HG03045 (cell line): ENCODE measurements around the gene RNGTT.
"Not testable (repeated sequence)": the region's sequence is repeated elsewhere in the genome, so short reads cannot be mapped to it uniquely, and the experiment has no call there.

Source experiments
- ATAC-seq: cut with Tn5 transposase; IDR thresholded peaks from one replicate; pipeline ENCODE4 v1.9.1; 2021; ENCODE audit warnings: mild to moderate bottlenecking, moderate library complexity; ENCODE audit not compliant: unreplicated experiment

Gene RNGTT

GRCh38 chr6:88869263-88870020 is 94.0 kb downstream of the RNGTT start:
- no peak for ATAC-seq

GRCh38 chr6:88867841-88868731 is 95.3 kb downstream of the RNGTT start:
- ATAC-seq: no peak

GRCh38 chr6:88866856-88867255 is 96.6 kb downstream of the RNGTT start:
- ATAC-seq: no peak

DNA sequence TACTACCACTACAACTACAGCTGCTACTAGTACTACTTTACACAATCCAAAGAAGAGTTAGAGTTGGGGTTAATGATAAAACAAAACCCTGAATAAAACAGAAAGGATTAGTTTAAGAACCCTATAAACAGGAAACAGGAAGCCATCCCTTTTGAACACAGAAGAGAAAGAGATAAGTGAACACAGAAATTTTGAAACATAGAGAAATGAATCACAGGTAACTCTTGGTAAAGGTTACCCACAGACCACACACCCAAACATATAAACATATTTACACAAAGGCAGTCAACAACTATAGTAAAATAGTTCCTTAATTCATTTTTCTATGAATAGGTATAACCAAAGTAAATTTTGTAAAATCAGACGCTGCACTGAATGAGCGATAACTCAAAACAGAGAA is 98.1 kb downstream of the RNGTT start:
- no peak for ATAC-seq

- no peak for ATAC-seq
Observed at GRCh38 chr6:88864359-88865054, 98.9 kb downstream of the RNGTT start.

DNA sequence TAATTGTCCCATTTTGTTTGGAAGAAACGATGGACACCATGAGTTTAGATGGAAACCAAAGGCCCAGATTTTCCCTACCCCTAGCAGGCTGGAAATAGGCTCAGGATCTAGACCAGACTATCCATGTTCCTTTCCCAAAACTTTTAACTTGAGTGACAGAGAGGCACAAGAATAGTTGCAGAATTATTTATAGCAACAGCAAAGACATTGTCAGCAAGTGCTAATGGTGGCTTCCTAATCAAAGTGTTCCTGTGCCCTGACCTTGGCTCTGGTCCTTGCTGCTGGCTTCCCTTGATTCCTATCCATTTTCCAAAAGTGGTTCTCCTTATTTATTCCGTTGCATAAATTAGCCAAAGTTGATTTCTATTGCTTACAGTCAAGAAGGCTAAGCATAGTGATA is 103.1 kb downstream of the RNGTT start:
- no peak for ATAC-seq

GRCh38 chr6:88858455-88858854 is 105.0 kb downstream of the RNGTT start:
- no peak for ATAC-seq

DNA sequence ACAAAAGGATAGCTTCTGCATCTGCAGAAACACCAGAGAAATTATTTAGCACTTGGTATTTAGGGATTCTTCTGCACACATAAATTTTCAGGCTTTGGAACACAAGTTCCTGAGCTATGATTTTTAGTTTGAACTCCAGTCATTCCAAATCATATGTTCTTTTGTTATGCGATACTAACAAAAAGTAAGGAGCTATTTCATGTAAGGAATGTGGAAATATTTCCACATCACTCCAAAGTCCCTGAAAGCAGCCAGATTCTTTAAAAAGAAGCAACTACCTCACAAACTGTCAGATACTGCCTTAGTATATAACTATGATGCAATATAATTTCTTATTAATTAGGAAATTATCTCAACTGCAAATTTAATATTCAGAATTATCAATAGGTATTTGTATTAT is 106.9 kb downstream of the RNGTT start:
- no peak for ATAC-seq

DNA sequence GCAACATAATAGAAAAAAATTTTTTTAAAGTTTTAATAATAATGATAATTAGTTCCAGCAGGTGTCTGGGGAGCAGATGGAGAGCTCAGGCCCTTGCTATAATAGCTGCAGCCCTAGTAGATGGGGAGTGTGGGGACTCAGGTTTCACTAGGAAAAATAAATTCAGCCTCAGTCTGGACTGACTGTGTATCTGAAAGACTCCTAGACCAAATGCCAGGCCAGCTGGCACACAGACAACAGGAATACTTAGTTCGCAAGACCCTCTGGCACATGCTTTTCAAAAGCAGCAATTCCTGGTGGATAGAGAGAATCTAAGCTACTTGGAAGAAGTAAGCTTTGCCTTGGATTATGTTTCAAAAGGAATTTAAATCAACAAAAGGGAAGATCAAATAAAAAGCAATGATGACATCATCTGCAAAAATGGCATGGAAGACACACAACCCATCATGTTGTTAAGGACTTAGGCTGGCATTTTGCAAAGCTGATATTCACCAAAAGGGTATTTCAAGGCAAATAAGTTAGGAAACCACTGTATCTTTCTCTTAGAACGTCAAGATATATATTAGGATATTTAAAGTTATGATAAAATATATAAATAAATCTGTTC is 107.8 kb downstream of the RNGTT start:
- no peak for ATAC-seq

DNA sequence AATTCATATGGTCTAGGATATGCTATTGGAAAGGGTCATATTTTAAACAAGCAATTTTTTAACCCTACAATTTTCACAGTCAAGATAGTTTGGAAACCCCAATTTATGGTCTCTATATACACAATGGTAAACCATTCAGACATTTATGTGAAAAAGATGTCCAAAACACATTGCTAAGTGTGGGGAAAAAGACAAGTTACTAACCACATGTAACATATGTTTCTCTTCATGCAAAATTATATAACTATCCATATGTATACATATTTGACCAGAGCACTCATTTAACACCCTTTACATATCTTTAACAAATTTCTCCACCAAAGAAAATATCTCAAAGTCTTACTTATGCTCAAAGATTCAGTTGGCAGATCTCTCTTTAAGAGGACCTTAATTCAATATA is 110.6 kb downstream of the RNGTT start:
- ATAC-seq: no peak

- no peak for ATAC-seq
Observed at GRCh38 chr6:88852000-88852399, 111.4 kb downstream of the RNGTT start.

DNA sequence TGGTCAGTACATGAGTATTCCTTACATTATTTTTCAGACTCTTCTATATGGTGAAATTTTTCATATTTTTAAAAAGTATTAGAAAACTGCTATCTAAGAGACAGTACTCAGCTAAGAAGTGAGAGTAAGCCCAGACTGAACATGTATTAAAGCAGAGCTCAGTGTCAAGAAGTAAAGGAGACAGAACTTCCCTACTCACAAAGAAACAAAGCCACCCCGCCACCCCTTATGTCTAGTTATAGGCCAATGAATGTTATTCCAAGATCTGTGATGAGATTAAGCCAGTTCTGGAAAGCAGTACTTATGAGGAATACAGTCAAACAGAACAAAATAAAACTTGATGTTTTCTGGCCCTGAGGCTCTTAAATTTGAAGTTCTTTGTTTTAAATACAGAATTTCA is 114.5 kb downstream of the RNGTT start:
- no peak for ATAC-seq

DNA sequence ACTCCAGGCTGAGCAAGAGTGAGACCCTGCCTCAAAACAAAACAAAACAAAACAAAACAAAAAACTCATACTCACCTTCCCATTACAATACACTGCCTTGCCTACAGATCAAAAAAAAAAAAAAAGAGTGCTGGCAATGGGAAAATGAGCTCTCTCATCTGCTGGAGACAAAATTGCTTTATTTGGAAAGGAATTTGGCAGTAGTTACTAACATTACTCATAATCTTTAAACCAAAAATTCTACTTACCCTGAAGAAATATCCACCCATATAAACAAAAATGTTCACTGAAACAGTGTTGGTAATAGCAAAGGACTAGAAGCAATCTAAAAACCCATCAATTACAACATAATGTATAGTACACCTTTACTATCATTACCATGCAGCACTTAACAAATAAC is 120.4 kb downstream of the RNGTT start:
- ATAC-seq: no peak

GRCh38 chr6:88842320-88842719 is 121.1 kb downstream of the RNGTT start:
- no peak for ATAC-seq

DNA sequence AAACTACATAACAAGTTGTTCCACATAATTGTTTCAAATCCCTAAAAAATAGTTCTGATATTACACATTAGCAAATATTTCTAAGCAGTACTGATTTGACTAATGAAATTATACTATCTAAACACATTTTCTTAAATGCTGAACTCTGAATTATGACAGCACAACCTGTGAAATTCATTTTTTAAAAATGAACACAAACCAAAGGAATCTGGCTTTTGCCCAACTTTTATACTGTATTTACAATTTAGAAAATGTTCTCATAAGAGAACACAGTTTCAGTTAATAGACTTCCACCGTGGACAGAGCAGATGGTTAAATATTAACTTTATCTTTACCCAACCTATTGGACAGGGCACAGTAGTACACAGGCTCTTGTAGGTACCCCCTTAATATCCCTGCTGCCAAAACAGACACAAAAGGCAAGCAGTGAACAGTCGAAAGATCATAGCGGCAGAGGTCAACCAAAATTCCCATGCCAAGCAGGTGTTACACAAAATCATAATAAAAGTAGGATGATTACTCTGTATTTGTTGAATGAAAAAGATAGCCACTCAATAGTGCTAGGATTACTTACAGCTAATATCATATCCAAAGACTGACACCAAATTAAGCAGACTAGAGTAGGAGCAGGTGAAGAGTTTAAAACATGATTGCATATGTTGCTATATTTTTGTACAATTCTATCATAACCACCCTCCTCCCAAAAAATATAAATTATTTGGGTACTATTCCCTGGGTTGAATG is 122.5 kb downstream of the RNGTT start:
- no peak for ATAC-seq

- ATAC-seq: no peak
Observed at GRCh38 chr6:88840289-88840688, 123.1 kb downstream of the RNGTT start.

DNA sequence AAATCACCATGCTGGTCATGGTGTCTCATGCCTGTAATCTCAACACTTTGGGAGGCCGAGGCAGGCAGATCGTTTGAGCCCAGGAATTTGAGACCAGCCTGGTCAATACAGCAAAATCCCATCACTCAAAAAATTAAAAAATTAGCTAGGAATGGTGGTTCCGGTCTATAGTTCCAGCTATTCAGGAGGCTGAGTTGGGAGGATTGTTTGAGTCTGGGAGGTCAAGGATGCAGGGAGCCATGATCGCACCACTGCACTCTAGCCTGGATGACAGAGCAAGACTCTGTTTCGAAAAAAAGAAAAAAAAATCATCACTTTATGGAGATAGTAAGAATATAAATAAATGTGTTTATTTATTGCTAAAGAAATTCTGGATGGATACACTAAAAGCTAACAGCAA is 124.1 kb downstream of the RNGTT start:
- no peak for ATAC-seq

GRCh38 chr6:88835210-88835609 is 128.2 kb downstream of the RNGTT start:
- ATAC-seq: no peak

DNA sequence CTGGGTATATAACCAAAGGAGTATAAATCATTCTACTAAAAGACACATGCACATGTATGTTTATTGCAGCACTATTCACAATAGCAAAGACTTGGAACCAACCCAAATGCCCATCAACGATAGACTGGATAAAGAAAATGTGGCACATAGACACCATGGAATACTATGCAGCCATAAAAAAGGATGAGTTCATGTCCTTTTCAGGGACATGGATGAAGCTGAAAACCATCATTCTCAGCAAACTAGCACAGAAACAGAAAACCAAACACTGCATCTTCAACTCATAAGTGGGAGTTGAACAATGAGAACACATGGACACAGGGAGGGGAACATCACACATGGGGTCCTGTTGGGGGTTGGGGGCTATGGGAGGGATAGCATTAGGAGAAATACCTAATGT is 130.3 kb downstream of the RNGTT start:
- ATAC-seq: not testable (repeated sequence)

DNA sequence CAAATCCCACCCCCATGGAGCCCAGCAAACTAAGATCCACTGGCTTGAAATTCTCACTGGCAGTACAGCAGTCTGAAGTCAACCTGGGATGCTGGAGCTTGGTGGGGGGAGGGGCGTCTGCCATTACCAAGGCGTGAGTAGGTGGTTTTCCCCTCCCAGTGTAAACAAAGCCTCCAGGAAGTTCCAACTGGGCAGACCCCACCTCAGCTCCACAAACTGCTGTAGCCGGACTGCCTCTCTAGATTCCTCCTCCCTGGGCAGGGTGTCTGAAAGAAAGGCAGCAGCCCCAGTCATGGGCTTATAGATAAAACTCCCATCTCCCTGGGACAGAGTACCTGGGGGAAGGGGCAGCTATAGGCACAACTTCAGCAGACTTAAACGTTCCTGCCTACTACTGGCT is 135.8 kb downstream of the RNGTT start:
- not testable (repeated sequence) for ATAC-seq
